ENCODE measurements around the gene CCT3.

Gene CCT3

DNA sequence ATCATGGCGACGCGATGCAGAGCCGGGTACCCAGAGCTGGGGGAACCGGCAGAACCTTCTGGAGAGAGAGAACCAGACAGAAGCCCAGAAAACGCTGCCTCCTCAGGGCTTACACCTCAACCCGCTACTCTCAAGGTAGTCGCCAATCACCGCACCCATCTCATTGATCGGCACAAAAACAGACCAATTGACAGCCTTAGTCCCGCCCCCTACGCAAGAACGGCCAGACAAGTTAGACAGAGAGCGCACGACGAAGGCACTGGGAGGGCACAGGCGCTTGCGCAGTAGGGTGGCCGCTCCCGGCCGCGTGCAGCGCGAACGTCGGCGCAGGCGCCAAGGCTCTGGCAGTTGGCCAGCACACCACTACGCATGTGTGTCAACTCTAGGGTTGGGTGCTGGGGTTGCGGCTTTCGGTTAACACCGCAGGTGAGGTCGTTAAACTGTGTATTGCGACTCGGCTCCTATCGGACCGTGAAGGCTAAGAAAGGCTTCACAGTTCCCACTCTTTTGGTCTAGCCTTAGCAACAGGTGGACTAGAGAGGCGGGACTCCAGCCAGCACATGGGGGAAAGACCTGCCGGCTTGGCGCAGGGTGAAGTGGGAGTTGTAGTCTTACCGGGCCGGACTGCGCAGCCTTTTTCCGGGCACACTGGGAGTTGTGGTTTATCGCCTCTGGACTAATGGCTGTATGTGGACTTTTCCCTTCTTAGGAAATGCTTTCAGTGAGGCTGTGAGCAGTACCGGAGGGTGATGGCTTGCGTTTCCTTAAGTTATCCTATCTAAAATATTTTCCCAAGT lies at the start of gene CCT3, which contains the start of gene TSACC:
Gene CCT3, minus strand, starts transcription at position 113 of the 797 bp plus-strand sequence. Its CDS starts 108 bp downstream, at position 5.
Gene TSACC, plus strand, starts transcription at position 347 of the 797 bp plus-strand sequence. CDS start 1,232 bp downstream, outside the sequence.
- H3K9ac ChIP-seq (ENCODE audit: low read depth, low read length): peak within 1 kb of the TSS; percentile 88

DNA sequence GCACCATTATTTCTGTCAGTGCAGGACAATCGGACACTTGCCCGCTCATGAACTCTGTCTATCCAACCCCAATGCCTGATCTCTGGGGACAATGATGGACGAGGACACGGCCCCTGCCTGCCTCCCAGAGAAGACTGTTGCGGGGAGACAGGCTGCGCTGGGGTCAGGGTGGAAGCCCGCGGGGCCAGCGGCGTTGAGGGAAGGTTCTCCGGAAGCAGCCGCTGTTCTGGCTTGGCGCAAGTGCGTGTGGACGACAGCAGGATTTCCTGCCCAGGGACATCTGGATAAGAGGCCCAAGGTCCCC lies 49.7 kb upstream of the CCT3 start:
- peaks cover 20% of the 10 kb centered on the region for H3K4me1 ChIP-seq (ENCODE audit: insufficient read depth, low read length)
- H3K9me3 ChIP-seq (ENCODE audit: control insufficient read depth, insufficient read depth, low read length): no peaks in the 10 kb centered on the region
- H3K9ac ChIP-seq (ENCODE audit: low read depth, low read length): peak overlapping the region; percentile 39; the same call in 1 of the 2 replicates
- no peaks in the 10 kb centered on the region for H3K36me3 ChIP-seq (ENCODE audit: insufficient read depth, low read length)

More for the DNA sequence above, at the start of gene CCT3, which contains the start of gene TSACC:
- Histone ChIP-seq H3K36me3 (ENCODE audit: insufficient read depth, low read length) (peaks cover 18% of the 10 kb centered on the region), H3K9me3 (ENCODE audit: control insufficient read depth, insufficient read depth, low read length) (no peaks in the 10 kb centered on the region), H3K4me1 (ENCODE audit: insufficient read depth, low read length) (peaks cover 5% of the 10 kb centered on the region)

DNA sequence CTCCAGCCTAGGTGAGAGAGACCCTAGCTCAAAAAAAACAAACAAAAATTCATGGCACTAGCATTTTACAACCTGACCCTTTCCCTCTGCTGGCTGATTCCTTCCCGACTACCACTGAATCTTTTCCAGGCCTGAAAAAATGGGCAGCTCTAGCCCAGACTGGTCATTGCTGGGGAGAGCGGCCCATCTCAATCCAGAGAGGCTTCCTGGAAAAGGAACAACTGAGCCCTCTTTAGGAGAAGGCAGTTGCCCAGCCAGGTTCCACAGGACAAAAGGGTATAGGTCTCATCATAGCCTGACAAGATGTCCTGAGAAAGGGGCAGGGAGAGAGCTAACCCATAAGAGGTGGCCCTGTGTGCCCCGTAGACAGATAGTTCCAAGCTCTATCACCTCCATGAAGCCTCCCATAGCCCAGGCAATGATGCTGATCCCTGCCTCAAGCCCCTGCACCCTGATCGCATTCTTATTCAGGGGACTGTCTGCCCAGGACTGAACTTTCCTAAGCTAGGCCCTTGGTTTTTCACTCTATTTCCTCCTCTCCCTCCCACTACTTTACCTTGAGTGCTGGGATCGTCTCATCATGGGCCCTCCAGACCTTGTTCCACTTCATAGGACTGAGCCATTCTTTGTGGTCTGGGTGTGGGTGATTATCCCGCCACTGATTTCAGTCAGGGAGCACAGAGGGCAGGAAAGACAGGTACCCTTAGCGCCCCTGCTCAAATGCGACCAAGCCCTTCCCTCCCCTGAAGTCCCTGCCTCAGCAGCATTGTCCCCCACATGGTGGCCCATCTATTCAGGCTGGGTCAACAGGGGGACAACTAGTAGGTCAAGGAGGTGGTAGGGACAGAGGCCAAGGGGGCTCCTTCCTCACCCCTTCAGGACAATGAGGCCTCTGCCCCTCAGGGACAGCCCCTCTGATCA lies 49.1 kb upstream of the CCT3 start:
- H3K9me3 ChIP-seq (ENCODE audit: control insufficient read depth, insufficient read depth, low read length): no peaks in the 10 kb centered on the region
- no peak overlapping the region for H3K9ac ChIP-seq (ENCODE audit: low read depth, low read length)
- peaks cover 14% of the 10 kb centered on the region for H3K4me1 ChIP-seq (ENCODE audit: insufficient read depth, low read length)
- H3K36me3 ChIP-seq (ENCODE audit: insufficient read depth, low read length): no peaks in the 10 kb centered on the region

DNA sequence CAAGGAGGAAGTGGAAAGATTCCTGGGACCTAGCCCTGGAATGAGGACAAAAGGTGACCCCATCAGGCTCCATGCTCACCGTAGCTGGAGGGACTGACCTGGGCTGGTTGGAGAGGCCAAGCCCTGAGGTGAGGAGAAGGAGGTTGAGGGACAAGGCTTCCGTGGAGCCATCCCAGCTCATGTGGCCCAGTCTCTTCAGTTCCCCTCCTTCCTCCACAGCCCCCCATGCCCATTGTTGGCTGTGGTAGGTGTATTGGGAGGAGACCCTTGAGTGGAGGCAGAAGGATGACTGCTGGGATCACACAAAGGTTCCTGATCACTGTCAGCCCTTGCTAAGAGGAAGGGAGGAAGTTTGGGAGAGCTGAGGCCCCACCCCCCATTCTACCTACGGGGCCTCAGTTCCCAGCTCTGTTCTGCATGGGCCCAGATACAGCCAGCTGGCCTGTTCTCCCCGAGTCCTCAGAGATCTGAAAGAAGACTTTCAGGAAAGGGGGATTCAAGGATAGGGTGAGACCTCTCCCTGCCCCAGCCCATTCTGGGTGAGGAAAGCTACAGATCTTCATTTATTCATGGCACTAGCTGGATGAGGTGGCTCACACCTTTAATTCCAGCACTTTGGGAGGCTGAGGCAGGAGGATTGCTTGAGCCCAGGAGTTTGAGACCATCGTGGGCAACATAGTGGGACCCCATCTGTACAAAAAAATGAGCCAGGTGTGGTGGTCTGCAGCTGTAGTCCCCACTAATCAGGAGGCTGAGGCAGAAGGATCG lies 48.2 kb upstream of the CCT3 start:
- Histone ChIP-seq H3K36me3 (ENCODE audit: insufficient read depth, low read length) (no peaks in the 10 kb centered on the region), H3K9ac (ENCODE audit: low read depth, low read length) (no peak overlapping the region)

DNA sequence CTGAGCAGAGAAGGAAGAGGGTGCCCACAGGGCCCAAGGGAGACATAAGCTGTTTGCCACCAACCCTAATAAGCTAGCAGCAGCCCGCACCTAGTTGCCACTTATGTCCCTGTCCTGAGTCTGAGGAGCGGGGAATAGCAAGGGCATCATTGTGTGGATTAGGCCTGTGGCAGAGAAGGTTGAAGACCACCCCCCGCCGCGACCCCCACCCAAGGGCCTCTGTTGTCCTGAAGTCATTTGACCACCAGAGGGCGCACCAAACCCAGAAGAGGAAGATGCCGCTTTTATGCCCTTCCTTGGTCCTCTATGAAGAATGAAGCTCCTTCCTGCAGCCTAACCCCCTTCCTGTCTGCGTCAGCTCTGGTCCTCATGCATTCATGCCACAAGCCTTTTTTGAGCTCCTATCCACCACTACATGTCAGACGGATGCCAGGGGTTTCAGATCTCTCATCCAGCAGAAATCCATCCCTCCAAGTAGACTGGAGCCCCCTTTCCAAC lies 47.5 kb upstream of the CCT3 start:
- no peaks in the 10 kb centered on the region for H3K9me3 ChIP-seq (ENCODE audit: control insufficient read depth, insufficient read depth, low read length)
- H3K4me1 ChIP-seq (ENCODE audit: insufficient read depth, low read length): peaks cover 3% of the 10 kb centered on the region; the same call in 1 of the 2 replicates
- H3K36me3 ChIP-seq (ENCODE audit: insufficient read depth, low read length): no peaks in the 10 kb centered on the region
- no peak overlapping the region for H3K9ac ChIP-seq (ENCODE audit: low read depth, low read length)

More for the DNA sequence above, 48.2 kb upstream of the CCT3 start:
- Histone ChIP-seq H3K9me3 (ENCODE audit: control insufficient read depth, insufficient read depth, low read length) (no peaks in the 10 kb centered on the region), H3K4me1 (ENCODE audit: insufficient read depth, low read length) (peaks cover 6% of the 10 kb centered on the region; the same call in 1 of the 2 replicates)

DNA sequence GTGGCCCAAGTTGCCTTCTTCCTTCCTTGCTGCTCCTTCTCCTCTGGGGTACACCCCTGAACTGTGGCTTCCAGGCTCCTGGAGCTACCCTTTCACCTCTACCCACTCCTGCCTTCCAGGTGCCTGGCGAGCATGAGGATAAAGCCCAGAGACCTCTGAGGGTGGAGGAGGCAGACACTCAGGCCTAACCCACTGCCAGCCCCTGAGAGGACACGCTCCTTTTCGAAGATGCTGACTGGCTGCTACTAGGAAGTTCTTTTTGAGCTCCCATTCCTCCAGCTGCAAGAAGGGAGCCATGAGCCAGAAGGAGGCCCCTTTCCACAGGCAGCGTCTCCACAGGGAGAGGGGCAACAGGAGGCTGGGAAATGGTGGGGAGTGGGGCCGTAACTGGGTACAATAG lies 46.6 kb upstream of the CCT3 start:
- no peak overlapping the region for H3K9ac ChIP-seq (ENCODE audit: low read depth, low read length)
- H3K4me1 ChIP-seq (ENCODE audit: insufficient read depth, low read length): peaks cover 6% of the 10 kb centered on the region
- H3K36me3 ChIP-seq (ENCODE audit: insufficient read depth, low read length): no peaks in the 10 kb centered on the region
- H3K9me3 ChIP-seq (ENCODE audit: control insufficient read depth, insufficient read depth, low read length): no peaks in the 10 kb centered on the region

DNA sequence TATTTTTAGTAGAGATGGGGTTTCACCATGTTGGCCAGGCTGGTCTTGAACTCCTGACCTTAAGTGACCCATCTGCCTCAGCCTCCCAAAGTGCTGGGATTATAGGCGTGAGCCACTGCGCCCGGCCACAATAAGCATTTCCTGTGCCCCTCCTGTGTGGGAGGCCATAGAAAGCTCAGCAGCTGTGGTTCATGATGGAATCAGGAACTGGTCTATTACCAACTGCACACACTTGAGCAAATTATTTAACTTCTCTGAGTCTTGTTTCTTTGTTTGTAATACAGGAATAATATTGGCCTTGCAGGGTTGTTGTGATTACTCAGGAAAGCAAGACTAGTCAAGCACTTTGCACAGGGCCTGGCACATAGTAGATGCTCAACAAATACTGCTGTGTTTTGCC lies 45.9 kb upstream of the CCT3 start:
- Histone ChIP-seq H3K36me3 (ENCODE audit: insufficient read depth, low read length) (no peaks in the 10 kb centered on the region), H3K9me3 (ENCODE audit: control insufficient read depth, insufficient read depth, low read length) (no peaks in the 10 kb centered on the region), H3K9ac (ENCODE audit: low read depth, low read length) (no peak overlapping the region), H3K4me1 (ENCODE audit: insufficient read depth, low read length) (peaks cover 10% of the 10 kb centered on the region)

DNA sequence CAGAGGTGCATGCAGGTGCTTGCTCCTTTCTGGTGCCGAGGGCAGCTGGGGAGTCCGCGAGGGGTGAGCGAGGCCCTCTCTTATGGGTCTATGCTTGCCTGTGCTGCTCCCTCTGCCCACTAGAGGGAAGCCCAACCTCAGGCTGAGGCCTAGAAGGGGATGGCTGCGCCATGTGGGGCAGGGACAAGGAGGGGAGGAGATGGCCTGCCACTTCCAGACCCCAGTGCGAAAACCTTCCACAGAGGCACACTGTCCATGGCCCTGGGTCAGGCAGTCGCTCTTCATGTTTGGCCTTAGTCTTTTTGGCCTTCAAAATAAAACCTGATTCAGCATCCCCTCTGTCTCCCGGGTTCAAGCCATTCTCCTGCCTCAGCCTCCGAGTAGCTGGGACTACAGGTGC lies 44.9 kb upstream of the CCT3 start:
- no peak overlapping the region for H3K9ac ChIP-seq (ENCODE audit: low read depth, low read length)
- H3K36me3 ChIP-seq (ENCODE audit: insufficient read depth, low read length): no peaks in the 10 kb centered on the region
- H3K4me1 ChIP-seq (ENCODE audit: insufficient read depth, low read length): peaks cover 10% of the 10 kb centered on the region
- H3K9me3 ChIP-seq (ENCODE audit: control insufficient read depth, insufficient read depth, low read length): no peaks in the 10 kb centered on the region

DNA sequence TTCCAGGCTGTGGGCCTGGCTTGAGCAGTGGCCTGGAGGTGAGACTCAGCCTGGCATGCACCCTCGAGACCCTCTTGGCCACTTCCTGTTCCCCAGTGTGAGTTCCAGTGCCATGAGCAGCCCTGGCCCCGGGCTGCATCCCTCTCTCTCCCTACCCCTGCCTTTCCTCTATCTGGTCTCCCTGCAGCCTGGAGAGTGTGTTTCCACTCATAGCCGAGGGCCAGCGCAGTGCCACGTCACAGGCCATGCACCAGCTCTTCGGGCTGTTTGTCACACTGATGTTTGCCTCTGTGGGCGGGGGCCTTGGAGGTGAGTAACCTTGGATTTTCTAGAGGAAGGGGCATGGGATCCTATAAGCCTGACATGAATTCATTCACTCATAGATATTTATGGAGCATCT lies 44.5 kb upstream of the CCT3 start:
- no peaks in the 10 kb centered on the region for H3K36me3 ChIP-seq (ENCODE audit: insufficient read depth, low read length)
- no peak overlapping the region for H3K9ac ChIP-seq (ENCODE audit: low read depth, low read length)
- no peaks in the 10 kb centered on the region for H3K9me3 ChIP-seq (ENCODE audit: control insufficient read depth, insufficient read depth, low read length)
- H3K4me1 ChIP-seq (ENCODE audit: insufficient read depth, low read length): peaks cover 10% of the 10 kb centered on the region

DNA sequence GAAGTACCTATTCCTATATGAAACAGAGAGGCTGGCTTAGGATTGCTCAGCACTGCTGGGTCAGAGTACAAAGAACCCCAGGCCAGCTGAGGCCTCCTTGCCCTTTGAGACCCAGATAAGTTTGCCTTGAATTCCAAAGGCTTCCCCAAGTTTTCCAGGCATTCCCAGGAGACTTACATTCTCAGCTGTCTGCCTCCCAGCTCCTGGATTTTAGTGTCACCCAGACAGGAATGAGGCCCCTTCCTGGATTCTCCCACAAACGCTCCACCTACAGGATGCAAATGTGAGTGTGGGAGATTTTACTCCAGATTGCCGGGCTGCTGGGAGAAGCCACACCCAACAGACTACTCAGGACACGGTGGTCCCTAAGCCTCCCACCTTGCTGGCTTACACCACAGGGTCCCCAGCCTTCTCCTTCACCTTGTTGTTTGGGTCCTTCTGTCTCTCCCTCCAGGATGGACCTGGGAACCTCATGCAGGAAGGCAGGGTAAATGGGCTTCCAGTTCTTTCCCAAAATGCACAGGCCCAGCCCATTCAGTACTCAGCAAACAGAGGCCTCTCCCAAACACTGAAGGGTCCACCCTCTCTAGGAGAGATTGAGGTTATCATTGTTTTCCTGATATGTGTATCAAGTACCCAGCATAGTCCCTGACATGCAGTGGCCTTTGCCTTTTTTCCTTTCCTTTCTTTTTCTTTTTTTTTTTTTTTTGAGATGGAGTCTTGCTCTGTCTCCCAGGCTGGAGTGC lies 41.5 kb upstream of the CCT3 start:
- H3K36me3 ChIP-seq (ENCODE audit: insufficient read depth, low read length): no peaks in the 10 kb centered on the region
- H3K9ac ChIP-seq (ENCODE audit: low read depth, low read length): no peak overlapping the region
- no peaks in the 10 kb centered on the region for H3K9me3 ChIP-seq (ENCODE audit: control insufficient read depth, insufficient read depth, low read length)
- peaks cover 7% of the 10 kb centered on the region for H3K4me1 ChIP-seq (ENCODE audit: insufficient read depth, low read length)

DNA sequence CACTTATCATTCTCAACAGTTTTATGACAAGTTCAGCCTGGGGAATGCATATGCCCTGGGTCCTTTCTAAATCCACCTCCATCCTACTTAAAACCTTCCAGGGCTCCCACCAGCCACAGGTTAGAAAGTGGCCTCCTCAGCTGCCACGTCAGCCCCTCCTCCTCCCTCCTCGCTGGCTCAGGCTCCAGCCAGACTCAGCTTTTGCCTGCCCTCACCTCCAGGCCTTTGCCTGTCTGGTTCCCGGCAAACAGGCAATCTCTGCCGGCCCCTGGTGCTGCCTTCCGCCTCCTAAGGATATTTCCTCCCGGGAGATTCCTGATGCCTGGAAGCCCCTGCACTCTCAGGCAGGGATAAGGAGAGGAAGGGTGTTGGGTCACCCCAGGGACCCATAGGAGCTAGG lies 40.5 kb upstream of the CCT3 start:
- peaks cover 7% of the 10 kb centered on the region for H3K4me1 ChIP-seq (ENCODE audit: insufficient read depth, low read length)
- no peak overlapping the region for H3K9ac ChIP-seq (ENCODE audit: low read depth, low read length)
- H3K36me3 ChIP-seq (ENCODE audit: insufficient read depth, low read length): no peaks in the 10 kb centered on the region
- no peaks in the 10 kb centered on the region for H3K9me3 ChIP-seq (ENCODE audit: control insufficient read depth, insufficient read depth, low read length)

DNA sequence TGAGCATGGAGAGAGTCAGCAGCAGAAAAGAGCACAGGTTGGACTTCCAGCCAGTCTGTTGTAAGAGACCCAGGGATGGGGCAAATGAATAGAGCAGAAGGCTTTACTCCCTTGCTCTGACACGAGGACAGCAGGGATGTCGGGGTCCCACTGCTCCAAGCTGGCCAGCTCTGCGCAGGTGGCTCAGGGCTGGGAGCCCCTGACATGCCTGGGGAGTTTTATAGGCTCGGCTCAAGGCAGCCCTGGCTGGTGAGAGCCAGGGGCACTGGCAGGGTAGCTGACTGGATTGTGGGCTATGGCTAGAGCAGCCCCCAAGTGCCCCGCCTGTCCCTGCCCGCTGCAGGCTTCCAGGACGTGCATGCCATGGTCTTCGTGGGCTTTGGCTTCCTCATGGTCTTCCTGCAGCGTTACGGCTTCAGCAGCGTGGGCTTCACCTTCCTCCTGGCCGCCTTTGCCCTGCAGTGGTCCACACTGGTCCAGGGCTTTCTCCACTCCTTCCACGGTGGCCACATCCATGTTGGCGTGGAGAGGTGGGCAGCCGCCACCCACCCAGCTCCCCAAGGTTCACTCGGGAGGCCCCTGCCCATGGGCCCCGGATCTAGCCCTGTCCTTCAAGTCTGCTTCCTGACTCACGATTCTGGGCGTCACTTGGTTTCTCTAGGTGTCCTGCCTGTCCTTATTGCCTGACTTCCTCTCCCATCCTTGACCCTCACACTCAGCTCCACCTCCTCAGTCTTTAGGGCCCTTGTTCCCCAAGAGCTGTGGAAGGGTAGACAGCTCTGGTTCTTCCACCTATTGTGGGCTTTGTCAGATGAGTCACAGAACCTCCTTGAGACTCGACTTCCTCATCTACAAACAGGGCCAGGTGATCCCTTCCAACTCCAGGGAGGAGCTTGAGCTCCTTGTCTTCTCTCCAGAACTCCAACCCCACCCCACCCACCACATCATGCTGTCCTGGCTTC lies 39.1 kb upstream of the CCT3 start:
- H3K4me1 ChIP-seq (ENCODE audit: insufficient read depth, low read length): peaks cover 7% of the 10 kb centered on the region
- H3K36me3 ChIP-seq (ENCODE audit: insufficient read depth, low read length): no peaks in the 10 kb centered on the region
- H3K9me3 ChIP-seq (ENCODE audit: control insufficient read depth, insufficient read depth, low read length): no peaks in the 10 kb centered on the region
- H3K9ac ChIP-seq (ENCODE audit: low read depth, low read length): no peak overlapping the region

DNA sequence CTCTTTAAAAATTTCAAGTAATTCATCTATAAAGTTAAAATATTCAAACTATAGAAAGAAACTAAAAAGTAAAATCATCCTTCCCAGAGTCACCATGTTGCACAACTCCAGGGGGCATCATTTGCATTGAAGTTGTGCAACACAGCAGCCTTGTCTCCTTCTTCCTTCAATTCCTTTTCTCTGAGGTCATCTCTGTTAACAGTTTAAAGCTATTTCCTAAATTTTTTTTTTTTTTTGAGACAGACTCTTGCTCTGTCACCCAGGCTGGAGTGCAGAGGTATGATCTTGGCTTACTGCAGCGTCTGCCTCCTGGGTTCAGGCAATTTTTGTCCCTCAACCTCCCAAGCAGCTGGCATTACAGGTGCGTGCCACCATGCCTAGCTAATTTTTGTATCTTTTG lies 38.1 kb upstream of the CCT3 start:
- Histone ChIP-seq H3K9me3 (ENCODE audit: control insufficient read depth, insufficient read depth, low read length) (no peaks in the 10 kb centered on the region), H3K9ac (ENCODE audit: low read depth, low read length) (no peak overlapping the region), H3K4me1 (ENCODE audit: insufficient read depth, low read length) (peaks cover 7% of the 10 kb centered on the region), H3K36me3 (ENCODE audit: insufficient read depth, low read length) (no peaks in the 10 kb centered on the region)
